Measurements from ENCODE around the gene HSD17B14. TPM values are rescaled to one million over a fixed set of nuclear protein-coding genes. Genes with fewer than 3 reads are reported as not detected.
"Not testable (repeated sequence)": the region's sequence is repeated elsewhere in the genome, so short reads cannot be mapped to it uniquely, and the experiment has no call there.

Gene HSD17B14
- total RNA-seq, 1 donor from 2014 or later: 6.6 TPM

DNA sequence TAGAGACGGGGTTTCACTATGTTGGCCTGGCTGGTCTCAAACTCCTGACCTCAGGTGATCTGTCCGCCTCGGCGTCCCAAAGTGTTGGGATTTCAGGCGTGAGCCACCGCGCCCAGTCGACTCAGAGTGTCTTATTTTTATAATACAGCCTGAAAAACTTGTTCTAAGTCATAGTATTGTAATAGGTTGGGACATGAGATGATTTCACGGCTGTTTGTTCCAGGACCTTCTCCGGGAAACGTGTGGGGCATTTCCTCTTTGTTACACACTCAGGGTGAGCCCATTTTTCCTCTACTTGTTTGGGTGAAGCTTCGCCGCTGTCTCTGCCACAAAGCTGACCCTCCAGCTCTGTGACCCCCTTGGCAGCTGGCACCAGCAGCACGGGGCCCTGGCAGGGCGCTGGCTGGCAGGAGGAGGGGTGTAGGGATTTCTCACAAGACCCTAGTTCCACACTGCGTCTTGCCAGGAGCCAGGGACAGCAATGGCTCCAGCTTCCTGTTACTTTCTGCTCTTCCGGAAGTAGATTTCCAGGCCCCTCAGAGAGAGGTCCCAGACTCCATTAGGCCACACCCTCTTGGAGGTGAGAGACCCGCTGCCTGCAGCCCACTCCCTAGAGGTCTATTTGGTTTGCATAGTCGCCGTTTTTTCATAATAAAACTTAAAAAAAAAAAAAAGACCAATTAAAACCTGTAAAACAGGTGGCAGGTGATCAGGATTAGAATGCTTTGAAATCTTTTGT lies 65.4 kb downstream of the HSD17B14 start:
- TF ChIP-seq, protein P1, sequence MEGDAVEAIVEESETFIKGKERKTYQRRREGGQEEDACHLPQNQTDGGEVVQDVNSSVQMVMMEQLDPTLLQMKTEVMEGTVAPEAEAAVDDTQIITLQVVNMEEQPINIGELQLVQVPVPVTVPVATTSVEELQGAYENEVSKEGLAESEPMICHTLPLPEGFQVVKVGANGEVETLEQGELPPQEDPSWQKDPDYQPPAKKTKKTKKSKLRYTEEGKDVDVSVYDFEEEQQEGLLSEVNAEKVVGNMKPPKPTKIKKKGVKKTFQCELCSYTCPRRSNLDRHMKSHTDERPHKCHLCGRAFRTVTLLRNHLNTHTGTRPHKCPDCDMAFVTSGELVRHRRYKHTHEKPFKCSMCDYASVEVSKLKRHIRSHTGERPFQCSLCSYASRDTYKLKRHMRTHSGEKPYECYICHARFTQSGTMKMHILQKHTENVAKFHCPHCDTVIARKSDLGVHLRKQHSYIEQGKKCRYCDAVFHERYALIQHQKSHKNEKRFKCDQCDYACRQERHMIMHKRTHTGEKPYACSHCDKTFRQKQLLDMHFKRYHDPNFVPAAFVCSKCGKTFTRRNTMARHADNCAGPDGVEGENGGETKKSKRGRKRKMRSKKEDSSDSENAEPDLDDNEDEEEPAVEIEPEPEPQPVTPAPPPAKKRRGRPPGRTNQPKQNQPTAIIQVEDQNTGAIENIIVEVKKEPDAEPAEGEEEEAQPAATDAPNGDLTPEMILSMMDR (conservative IDR thresholded peaks at IDR 0.05): no peak
- no peak overlapping the region for H3K27ac Mint-ChIP-seq (ENCODE audit: unreplicated experiment)
- H3K9me3 Mint-ChIP-seq: no peaks in the 10 kb centered on the region
- no peaks in the 10 kb centered on the region for H3K4me1 Mint-ChIP-seq
- no peaks in the 10 kb centered on the region for H3K36me3 Mint-ChIP-seq (ENCODE audit: low read depth)
- H3K27me3 Mint-ChIP-seq (ENCODE audit: low read depth): peaks cover 25% of the 10 kb centered on the region
- no peak overlapping the region for H3K4me3 Mint-ChIP-seq
- DNase-seq (ENCODE audit: low read depth, low spot score): no peak

- no peak for DNase-seq (ENCODE audit: low read depth, low spot score)
- H3K4me3 Mint-ChIP-seq: no peak overlapping the region
- no peaks in the 10 kb centered on the region for H3K4me1 Mint-ChIP-seq
- H3K9me3 Mint-ChIP-seq: no peaks in the 10 kb centered on the region
- TF ChIP-seq, protein P1 (conservative IDR thresholded peaks at IDR 0.05): no peak
- no peaks in the 10 kb centered on the region for H3K36me3 Mint-ChIP-seq (ENCODE audit: low read depth)
- H3K27me3 Mint-ChIP-seq (ENCODE audit: low read depth): peaks cover 29% of the 10 kb centered on the region
- no peak overlapping the region for H3K27ac Mint-ChIP-seq (ENCODE audit: unreplicated experiment)
Observed at GRCh38 chr19:48770266-48770665, 66.0 kb downstream of the HSD17B14 start.

- H3K27ac Mint-ChIP-seq (ENCODE audit: unreplicated experiment): no peak overlapping the region
- TF ChIP-seq, protein P1 (conservative IDR thresholded peaks at IDR 0.05): no peak
- H3K4me3 Mint-ChIP-seq: no peak overlapping the region
- H3K9me3 Mint-ChIP-seq: no peaks in the 10 kb centered on the region
- H3K4me1 Mint-ChIP-seq: no peaks in the 10 kb centered on the region
- H3K36me3 Mint-ChIP-seq (ENCODE audit: low read depth): no peaks in the 10 kb centered on the region
- H3K27me3 Mint-ChIP-seq (ENCODE audit: low read depth): peaks cover 34% of the 10 kb centered on the region
- no peak for DNase-seq (ENCODE audit: low read depth, low spot score)
Observed at GRCh38 chr19:48768994-48769713, 67.1 kb downstream of the HSD17B14 start.

GRCh38 chr19:48768171-48768753 lies 68.0 kb downstream of the HSD17B14 start:
- H3K4me1 Mint-ChIP-seq; H3K4me3 Mint-ChIP-seq; H3K36me3 Mint-ChIP-seq (ENCODE audit: low read depth); DNase-seq (ENCODE audit: low read depth, low spot score); H3K27ac Mint-ChIP-seq (ENCODE audit: unreplicated experiment); H3K9me3 Mint-ChIP-seq: not testable (repeated sequence)
- H3K27me3 Mint-ChIP-seq (ENCODE audit: low read depth): peaks cover 38% of the 10 kb centered on the region

GRCh38 chr19:48765816-48766215 lies 70.5 kb downstream of the HSD17B14 start:
- H3K36me3 Mint-ChIP-seq (ENCODE audit: low read depth): not testable (repeated sequence)

More at GRCh38 chr19:48765816-48766215, 70.5 kb downstream of the HSD17B14 start:
- Mint-ChIP-seq H3K27ac (ENCODE audit: unreplicated experiment) (peak overlapping the region; percentile 13), H3K27me3 (ENCODE audit: low read depth) (peaks cover 55% of the 10 kb centered on the region)
- H3K9me3 Mint-ChIP-seq; DNase-seq (ENCODE audit: low read depth, low spot score); H3K4me1 Mint-ChIP-seq; H3K4me3 Mint-ChIP-seq: not testable (repeated sequence)

Other genes with a start within 250 kb of the HSD17B14 start
- not detected in 2 replicates for gene SPACA4, start 229.7 kb downstream of the HSD17B14 start, total RNA-seq
- 5.9 and 6.1 TPM in 2 replicates for gene FAM83E, start 221.4 kb downstream of the HSD17B14 start, total RNA-seq
- gene RPL18, start 217.3 kb downstream of the HSD17B14 start, total RNA-seq: 1,772 and 1,774 TPM in 2 replicates
- 48.5 and 50.3 TPM in 2 replicates for gene SPHK2, start 217.0 kb downstream of the HSD17B14 start, total RNA-seq
- 4.9 and 5.2 TPM in 2 replicates for gene DBP, start 199.1 kb downstream of the HSD17B14 start, total RNA-seq
- 11.4 and 13.0 TPM in 2 replicates for gene CA11, start 190.3 kb downstream of the HSD17B14 start, total RNA-seq
- gene NTN5, start 163.5 kb downstream of the HSD17B14 start, total RNA-seq: 0.50 and 0.75 TPM in 2 replicates
- gene FUT2, start 140.5 kb downstream of the HSD17B14 start, total RNA-seq: not detected in 2 replicates
- gene MAMSTR, start 116.8 kb downstream of the HSD17B14 start, total RNA-seq: 2.4 and 2.6 TPM in 2 replicates
- gene RASIP1, start 95.9 kb downstream of the HSD17B14 start, total RNA-seq: 0.59 and 1.0 TPM in 2 replicates
- gene IZUMO1, start 89.6 kb downstream of the HSD17B14 start, total RNA-seq: 0.23 TPM in 1 of 2 replicates, not detected in the other
- 0.51 and 0.59 TPM in 2 replicates for gene FUT1, start 83.8 kb downstream of the HSD17B14 start, total RNA-seq
- not detected in 2 replicates for gene FGF21, start 81.0 kb downstream of the HSD17B14 start, total RNA-seq
- 40.3 and 40.4 TPM in 2 replicates for gene BCAT2, start 25.5 kb downstream of the HSD17B14 start, total RNA-seq
- 38.1 and 41.8 TPM in 2 replicates for gene PLEKHA4, start 32.1 kb upstream of the HSD17B14 start, total RNA-seq
- 27.5 and 27.8 TPM in 2 replicates for gene PPP1R15A, start 35.9 kb upstream of the HSD17B14 start, total RNA-seq
- not detected in 2 replicates for gene TULP2, start 62.3 kb upstream of the HSD17B14 start, total RNA-seq
- 102 and 108 TPM in 2 replicates for gene NUCB1, start 63.8 kb upstream of the HSD17B14 start, total RNA-seq
- 0.47 and 0.82 TPM in 2 replicates for gene DHDH, start 97.2 kb upstream of the HSD17B14 start, total RNA-seq
- gene BAX, start 118.4 kb upstream of the HSD17B14 start, total RNA-seq: 150 and 171 TPM in 2 replicates
- 908 and 1,003 TPM in 2 replicates for gene FTL, start 128.8 kb upstream of the HSD17B14 start, total RNA-seq
- 53.2 and 56.2 TPM in 2 replicates for gene GYS1, start 156.8 kb upstream of the HSD17B14 start, total RNA-seq
- gene RUVBL2, start 157.4 kb upstream of the HSD17B14 start, total RNA-seq: 118 and 125 TPM in 2 replicates
- gene LHB, start 180.6 kb upstream of the HSD17B14 start, total RNA-seq: not detected in 2 replicates
- not detected in 2 replicates for gene CGB3, start 187.8 kb upstream of the HSD17B14 start, total RNA-seq
- not detected in 2 replicates for gene CGB2, start 195.4 kb upstream of the HSD17B14 start, total RNA-seq
- gene CGB1, start 200.4 kb upstream of the HSD17B14 start, total RNA-seq: not detected in 2 replicates
- not detected in 2 replicates for gene CGB5, start 207.4 kb upstream of the HSD17B14 start, total RNA-seq
- gene CGB8, start 212.6 kb upstream of the HSD17B14 start, total RNA-seq: not detected in 2 replicates
- gene CGB7, start 221.3 kb upstream of the HSD17B14 start, total RNA-seq: not detected in 2 replicates
- not detected in 2 replicates for gene NTF4, start 228.3 kb upstream of the HSD17B14 start, total RNA-seq
- not detected in 2 replicates for gene KCNA7, start 236.2 kb upstream of the HSD17B14 start, total RNA-seq
- gene SNRNP70, start 249.0 kb upstream of the HSD17B14 start, total RNA-seq: 291 and 303 TPM in 2 replicates